ENCODE results near the gene LRRC18.

DNA sequence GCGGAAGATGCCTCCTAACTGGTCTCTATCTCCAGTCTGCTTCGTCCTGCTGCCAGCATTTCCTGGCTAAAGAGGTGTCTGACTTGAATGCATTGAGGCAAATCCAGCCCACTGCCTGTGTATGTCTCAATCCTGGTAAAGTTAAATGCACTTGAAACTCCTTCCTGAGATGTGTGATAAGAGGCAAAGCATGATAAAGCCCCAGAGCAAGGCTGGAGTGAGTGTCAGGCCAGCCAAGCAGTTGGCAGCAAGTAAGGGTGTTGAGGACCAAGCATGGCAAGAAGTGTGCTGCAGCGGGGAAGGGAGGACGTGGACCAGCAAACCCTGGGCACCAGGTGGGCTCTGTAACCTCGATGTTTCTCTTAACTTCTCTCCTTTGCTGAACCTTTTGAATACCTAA is 29.1 kb downstream of the LRRC18 start:
- TF ChIP-seq HDAC2 (IDR thresholded peaks at IDR 0.05): no peak
- TF ChIP-seq, protein P1, sequence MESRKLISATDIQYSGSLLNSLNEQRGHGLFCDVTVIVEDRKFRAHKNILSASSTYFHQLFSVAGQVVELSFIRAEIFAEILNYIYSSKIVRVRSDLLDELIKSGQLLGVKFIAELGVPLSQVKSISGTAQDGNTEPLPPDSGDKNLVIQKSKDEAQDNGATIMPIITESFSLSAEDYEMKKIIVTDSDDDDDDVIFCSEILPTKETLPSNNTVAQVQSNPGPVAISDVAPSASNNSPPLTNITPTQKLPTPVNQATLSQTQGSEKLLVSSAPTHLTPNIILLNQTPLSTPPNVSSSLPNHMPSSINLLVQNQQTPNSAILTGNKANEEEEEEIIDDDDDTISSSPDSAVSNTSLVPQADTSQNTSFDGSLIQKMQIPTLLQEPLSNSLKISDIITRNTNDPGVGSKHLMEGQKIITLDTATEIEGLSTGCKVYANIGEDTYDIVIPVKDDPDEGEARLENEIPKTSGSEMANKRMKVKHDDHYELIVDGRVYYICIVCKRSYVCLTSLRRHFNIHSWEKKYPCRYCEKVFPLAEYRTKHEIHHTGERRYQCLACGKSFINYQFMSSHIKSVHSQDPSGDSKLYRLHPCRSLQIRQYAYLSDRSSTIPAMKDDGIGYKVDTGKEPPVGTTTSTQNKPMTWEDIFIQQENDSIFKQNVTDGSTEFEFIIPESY (IDR thresholded peaks at IDR 0.05): no peak
- TF ChIP-seq ZNF622 (IDR thresholded peaks at IDR 0.05): no peak
- TF ChIP-seq POLR2A (IDR thresholded peaks at IDR 0.05; ENCODE audit: low read depth, low read length): no peak
- TF ChIP-seq, protein P2, sequence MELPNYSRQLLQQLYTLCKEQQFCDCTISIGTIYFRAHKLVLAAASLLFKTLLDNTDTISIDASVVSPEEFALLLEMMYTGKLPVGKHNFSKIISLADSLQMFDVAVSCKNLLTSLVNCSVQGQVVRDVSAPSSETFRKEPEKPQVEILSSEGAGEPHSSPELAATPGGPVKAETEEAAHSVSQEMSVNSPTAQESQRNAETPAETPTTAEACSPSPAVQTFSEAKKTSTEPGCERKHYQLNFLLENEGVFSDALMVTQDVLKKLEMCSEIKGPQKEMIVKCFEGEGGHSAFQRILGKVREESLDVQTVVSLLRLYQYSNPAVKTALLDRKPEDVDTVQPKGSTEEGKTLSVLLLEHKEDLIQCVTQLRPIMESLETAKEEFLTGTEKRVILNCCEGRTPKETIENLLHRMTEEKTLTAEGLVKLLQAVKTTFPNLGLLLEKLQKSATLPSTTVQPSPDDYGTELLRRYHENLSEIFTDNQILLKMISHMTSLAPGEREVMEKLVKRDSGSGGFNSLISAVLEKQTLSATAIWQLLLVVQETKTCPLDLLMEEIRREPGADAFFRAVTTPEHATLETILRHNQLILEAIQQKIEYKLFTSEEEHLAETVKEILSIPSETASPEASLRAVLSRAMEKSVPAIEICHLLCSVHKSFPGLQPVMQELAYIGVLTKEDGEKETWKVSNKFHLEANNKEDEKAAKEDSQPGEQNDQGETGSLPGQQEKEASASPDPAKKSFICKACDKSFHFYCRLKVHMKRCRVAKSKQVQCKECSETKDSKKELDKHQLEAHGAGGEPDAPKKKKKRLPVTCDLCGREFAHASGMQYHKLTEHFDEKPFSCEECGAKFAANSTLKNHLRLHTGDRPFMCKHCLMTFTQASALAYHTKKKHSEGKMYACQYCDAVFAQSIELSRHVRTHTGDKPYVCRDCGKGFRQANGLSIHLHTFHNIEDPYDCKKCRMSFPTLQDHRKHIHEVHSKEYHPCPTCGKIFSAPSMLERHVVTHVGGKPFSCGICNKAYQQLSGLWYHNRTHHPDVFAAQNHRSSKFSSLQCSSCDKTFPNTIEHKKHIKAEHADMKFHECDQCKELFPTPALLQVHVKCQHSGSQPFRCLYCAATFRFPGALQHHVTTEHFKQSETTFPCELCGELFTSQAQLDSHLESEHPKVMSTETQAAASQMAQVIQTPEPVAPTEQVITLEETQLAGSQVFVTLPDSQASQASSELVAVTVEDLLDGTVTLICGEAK (IDR thresholded peaks at IDR 0.05; ENCODE audit: borderline replicate concordance): no peak
